Tongue (tissue), 2 donors: ENCODE data around the gene DTD1. TPM values are rescaled to one million over a fixed set of nuclear protein-coding genes. Genes with fewer than 3 reads are reported as not detected.

Experiments used
- DNase-seq: peaks from one replicate; pipeline ENCODE4 v3.0.0-alpha.2; 2015
- total RNA-seq: library from RNA; depleted of rRNA; stranded (reverse); fragments of >200 nt; gene quantifications from one replicate; pipeline ENCODE4 v1.2.3, GENCODE V29; 2014

The DTD1 gene
- total RNA-seq, 1 donor from 2014 or later: 22.9 TPM

DNA sequence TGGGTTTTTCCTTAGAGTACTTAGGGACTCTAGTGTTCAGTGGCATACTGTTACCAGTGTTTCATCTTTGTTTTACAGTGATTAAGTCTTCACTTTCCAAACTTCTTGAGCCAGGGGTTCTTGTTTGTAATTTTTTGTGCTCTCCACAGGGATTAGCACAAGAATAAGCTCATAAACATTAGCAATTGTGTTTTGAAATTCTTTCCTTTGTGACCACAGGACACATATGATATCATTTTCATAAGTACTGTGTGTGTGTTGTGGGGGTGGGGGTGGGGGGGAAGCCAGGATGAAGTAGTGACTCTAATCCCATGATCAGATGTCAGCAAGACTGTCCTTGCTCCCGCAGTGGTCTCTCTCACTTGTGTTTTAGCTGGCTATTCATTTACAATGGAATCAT lies 124.3 kb downstream of the DTD1 start:
- DNase-seq: no peak

DNA sequence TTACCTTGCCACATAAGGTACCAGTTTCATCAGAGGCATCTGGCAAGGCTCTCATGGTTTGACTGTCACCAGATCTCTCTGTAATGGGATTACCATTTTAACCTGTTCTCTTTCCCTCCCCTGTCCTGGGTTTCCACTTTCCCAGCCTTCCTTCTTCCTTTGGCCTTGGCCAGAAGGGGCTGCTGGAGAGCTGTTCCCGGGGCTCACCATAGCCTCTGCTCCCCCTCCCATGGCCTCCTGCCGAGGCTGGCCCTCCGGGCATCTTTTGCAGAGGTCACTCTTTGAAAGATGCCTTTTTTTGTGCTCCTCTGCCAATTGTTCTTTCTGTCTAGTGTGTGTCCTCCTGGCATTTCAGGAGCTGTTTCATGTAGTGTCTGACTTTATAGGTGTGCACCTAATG lies 125.0 kb downstream of the DTD1 start:
- no peak for DNase-seq

DNA sequence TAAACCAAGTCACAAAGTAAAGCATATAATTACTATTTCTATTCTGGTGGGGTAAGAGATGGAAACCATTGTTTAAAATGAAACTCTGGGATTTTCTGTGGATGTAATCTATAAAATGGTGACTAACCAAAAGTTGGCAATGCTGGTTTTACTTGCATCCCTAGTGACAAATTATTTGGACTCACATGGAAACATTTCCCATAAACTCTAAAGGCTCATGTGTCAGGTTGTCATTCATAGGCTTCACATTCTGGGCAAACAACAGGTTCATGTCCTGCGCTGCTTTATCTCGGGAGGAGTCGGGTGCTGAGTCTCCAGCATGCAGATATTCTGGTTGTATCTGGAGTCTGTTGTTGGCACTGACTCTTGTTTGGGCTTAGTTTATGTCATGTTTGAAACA lies 127.7 kb downstream of the DTD1 start:
- DNase-seq: no peak

DNA sequence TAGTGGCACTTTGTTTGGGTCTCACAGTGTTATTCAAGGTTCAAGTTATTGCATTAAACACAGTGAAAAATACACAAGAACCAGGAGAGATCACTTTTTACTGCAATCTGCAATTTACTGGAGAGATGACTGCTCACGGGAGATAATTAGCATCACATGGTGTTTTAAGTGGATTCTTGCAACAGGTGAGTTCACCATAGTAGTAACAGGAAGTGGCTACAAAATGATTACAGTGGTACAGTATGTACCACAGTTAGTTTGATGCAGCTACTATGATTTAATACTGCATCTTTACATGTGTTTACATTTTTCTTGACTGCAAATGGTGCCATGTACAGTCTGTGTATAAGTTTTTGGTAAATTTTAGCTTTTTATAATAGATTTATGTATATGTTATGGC lies 129.2 kb downstream of the DTD1 start:
- no peak for DNase-seq

GRCh38 chr20:18718129-18718528 lies 130.3 kb downstream of the DTD1 start:
- no peak for DNase-seq

GRCh38 chr20:18719426-18719825 lies 131.6 kb downstream of the DTD1 start:
- DNase-seq: no peak

DNA sequence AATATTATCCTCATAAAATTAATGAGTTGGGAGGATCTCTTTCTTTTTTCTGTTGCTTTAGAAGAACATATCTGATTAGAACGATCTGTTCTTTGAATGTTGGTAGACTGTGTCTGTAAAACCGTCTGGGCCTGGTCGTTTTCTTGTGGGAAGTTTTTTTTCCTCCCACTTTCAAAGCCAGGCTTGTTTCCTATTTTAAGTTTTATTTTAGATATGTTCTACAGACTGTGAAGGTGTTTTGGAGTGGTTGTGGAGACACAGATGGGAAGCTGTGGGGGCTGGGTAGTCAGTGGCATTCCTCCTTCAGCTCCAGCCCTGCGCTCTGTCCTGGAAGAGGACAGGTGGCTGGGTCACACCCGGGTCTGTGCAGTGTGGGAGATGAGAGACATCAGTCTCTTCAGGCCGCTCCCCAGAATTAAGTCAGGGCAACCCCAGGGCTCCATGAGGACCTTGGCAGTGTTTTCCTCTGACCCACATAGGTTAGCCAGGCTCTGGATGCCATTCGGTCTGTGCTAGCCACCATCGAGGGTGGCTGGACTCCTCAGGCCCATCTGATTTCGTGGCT lies 133.8 kb downstream of the DTD1 start:
- no peak for DNase-seq

DNA sequence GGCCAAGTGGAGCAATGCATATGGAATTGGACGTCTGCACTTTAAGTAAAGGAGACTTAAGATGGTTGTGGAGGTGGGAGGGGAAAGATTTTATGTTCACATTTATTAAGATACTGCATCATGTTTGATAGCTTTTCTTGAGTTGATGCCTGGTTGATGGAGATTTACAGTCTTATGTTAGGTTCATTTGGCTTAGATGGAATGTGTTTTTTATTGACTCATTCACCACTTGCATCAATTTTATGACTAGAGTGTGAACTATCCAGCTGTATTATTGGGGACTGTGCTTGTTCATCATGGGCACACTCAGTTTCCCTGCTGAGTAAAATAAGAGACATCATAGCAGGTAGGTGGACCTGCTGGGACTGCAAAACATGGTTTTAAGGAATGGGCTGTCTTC lies 134.5 kb downstream of the DTD1 start:
- DNase-seq: no peak

DNA sequence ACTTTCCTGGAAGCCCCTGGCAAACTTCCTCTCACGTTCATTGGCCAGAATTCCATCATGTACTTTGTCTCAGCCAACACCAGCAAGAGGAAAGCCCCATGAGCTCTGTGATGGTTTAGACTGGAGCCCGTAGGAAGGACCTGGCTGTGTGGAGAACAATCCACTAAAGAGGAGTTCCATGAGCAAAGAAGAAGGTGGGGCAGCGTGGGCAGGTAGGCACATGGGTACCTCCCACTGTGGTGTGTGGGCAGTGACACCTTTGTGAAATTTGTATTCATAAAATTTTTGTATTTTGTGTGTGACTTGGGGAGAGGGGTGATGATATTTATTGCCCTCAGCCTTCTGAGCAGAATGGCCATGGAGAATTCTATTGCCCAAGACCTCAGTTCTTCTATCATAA lies 136.2 kb downstream of the DTD1 start:
- no peak for DNase-seq

DNA sequence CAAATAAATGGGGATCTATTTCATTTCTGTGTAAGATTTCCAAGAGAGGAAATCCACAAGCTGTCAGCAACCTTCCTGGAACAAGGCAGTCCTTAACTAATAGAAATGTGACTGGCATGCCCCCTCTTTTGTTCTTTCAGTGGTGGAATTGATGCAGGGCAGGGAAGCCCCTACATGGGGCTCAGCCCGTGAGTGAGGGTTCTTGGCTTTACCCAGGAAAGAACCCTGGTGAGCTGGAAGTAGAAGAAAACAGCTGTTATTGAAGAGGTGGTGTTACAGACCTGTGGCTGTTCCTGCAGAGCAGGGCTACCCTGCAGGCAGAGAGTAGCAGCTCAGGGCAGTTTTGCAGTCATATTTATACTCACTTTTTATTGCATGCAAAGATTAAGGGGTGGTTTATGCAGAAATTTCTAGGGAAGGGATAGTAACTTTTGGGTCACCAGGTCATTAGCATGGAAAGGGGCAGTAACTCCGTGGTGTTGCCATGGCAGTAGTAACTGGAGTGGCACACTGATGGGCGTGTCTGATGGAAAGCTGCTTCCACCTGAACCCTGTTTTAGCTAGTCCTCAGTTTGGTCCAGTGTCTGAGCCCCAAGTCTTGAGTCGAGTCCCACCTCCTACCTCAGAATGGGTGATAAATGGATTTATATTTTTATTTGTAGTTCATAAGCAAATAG lies 137.1 kb downstream of the DTD1 start:
- DNase-seq: no peak

GRCh38 chr20:18727032-18727508 lies 139.2 kb downstream of the DTD1 start:
- no peak for DNase-seq

GRCh38 chr20:18728165-18728869 lies 140.5 kb downstream of the DTD1 start:
- DNase-seq: no peak

DNA sequence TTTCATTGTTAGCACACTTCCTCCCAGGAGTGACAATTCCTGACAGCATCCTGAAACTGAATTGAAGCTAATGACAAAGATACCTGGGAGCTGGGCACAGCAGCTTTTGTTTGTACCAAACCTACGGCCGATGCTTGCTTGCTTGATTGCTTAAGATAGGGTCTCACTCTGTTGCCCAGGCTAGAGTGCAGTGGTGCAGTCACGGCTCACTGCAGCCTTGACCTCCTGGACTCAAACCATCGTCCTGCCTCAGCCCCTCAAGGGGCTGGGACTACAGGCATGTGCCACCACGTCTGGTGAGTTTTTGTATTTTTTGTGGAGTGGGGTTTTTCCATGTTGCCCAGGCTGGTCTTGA lies 141.0 kb downstream of the DTD1 start:
- no peak for DNase-seq

DNA sequence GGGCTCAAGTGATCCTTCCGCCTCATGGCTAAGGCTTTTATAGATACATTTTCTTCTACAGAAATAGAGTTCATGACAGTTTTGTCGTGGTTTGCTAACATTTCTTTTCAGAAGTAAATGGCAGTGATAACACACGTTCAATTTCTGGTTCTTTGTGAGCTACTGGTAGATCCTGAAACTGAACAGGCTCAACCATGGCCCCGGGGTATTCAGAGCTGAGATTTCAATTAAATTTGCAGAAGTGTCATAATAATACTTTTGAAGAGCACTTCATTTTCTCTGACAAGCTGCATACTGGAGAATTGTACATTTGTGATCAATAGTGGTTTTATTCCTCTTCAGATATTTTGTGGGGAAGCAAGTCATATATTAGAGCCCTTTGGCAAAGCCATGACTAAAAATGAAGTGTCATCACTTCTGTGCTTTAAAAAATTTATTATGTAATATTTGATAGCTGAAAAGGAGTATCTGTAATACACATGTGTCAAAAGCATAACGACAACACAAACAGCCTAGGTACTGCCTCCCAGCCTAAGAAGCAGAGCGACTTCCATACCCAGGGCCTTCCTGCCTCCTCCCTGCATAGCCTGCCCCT lies 141.5 kb downstream of the DTD1 start:
- no peak for DNase-seq

DNA sequence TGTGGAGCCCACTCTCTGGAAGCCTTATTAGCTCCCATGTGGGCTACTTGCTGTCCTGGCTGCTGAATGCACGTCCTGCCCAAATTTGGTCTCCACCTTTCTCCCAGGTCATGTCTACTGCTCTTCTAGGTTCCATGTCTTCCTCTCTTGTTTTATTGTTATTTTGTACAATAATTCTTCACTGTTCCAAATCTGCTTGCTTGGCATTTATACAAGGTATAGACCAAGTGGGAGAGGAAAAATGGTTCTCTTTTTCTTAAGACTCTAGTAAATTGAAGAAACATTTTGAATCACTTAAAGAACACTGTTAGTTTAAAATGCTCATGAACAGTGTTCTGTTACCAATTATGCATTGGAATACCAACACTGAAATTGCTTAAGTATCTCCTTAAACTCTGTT lies 144.1 kb downstream of the DTD1 start:
- no peak for DNase-seq

DNA sequence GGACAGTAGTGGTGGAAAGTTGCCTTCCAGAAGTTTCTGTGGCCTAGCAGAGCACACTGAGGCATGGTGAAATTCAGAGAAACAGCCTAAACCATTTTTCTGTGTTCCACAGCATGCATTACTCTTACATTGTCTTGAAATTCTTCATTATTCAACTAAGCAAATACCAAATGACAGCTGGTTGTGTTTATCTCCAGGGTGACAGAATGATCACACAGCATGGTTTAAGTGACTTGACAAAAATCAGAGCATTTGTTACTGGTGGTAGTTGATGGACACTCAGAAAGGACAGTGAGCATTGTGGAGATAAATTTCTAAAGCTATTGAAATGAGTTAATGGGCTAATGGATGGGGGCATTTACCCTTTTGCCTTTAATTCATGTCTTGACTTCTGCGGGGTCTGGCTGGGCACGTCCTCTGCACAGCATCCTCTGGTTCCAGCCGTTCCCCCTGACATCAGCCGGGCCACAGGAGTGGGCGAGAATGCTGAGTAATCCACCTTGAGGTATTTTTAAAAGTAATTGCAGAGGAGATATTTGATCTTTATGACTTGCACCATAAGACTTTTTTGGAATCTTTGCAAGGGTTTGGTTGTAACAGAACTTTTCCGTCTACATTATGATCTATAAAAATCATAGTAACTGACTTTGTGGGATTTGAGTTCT lies 146.8 kb downstream of the DTD1 start:
- no peak for DNase-seq

GRCh38 chr20:18737140-18737539 lies 149.3 kb downstream of the DTD1 start:
- DNase-seq: no peak

- no peak for DNase-seq
These were observed 150.2 kb downstream of the DTD1 start for GRCh38 chr20:18738055-18738454.

DNA sequence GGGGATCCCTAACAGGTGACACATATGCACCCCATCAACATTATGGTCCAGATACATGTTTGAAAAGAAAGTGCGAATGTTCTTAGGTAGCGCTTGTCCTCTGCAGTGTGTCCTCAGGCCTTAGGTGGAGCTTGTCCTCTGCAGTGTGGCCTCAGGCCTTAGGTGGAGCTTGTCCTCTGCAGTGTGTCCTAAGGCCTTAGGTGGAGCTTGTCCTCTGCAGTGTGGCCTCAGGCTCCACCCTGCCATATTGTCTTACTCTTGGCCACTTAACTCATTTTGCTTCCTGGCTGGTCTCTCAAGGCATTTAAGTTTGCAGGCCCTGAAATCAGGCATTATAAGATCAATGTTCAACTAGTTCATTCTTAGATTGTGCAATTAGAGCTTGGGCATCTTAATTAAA lies 151.0 kb downstream of the DTD1 start:
- no peak for DNase-seq

GRCh38 chr20:18739751-18740166 lies 151.9 kb downstream of the DTD1 start:
- peak; percentile 82 for DNase-seq

DNA sequence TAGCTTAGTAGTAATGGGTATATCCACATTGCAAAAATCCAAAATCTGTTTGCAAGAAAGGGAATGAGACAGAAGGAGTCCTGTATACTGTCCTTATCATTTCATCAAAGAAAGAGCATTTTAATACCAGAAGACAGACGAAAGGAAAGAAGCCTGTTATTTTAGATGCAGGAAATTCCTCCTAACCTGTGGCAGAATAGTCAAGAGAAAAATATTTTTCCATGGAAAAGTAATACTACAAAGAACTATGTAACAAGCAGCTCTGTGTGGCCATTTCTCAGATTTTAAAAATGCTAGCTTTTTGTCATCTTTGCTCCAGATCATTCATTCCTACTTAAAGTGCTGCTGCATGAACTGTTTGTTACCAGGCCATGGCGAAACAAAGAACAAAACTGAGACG lies 152.9 kb downstream of the DTD1 start:
- DNase-seq: no peak

DNA sequence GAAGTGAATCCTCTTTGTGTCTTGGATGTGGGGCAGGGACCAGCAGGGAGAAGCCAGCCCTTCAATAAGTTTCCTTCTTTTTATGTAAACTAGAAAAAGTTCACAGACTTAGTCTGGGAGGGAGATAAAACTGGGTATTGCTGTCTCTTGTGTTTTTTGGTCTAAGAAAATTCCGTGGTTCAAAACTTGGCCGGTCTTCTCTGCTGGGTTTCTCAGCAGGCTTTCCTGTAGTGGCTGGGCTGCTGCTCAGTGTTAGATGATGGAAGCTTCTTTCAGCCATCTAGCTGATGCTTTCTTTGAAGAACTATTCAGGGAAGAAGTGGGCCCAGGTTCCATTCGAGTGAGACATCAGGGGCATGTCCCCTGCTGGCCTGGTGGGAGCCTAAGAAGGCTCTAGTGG lies 155.0 kb downstream of the DTD1 start:
- no peak for DNase-seq
